Ascending aorta (tissue), 2 donors: Measurements from ENCODE around the gene ULBP1. TPM values are rescaled to one million over a fixed set of nuclear protein-coding genes. Genes with fewer than 3 reads are reported as not detected.
"Not testable (repeated sequence)": the region's sequence is repeated elsewhere in the genome, so short reads cannot be mapped to it uniquely, and the experiment has no call there.

ENCODE experiments used
- DNase-seq, 2 donors: peaks; one replicate each; pipeline ENCODE4 v3.0.0-alpha.2; 2019; ENCODE audit warnings: low spot score in 2 of 2
- H3K27ac ChIP-seq, 2 donors: fragments of 200-600 bp; sonication (generic); one replicate each; pipeline ENCODE4 v1.5.1; 2016 to 2017; ENCODE audit warnings: mild to moderate bottlenecking in 1 of 2
- H3K27me3 ChIP-seq: fragments of 200-600 bp; sonication (generic); one replicate; pipeline ENCODE4 v1.5.1; 2017
- H3K36me3 ChIP-seq, 2 donors: fragments of 200-600 bp; sonication (generic); one replicate each; pipeline ENCODE4 v1.5.1; 2016
- H3K4me1 ChIP-seq, 2 donors: fragments of 200-600 bp; sonication (generic); one replicate each; pipeline ENCODE4 v1.5.1; 2016 to 2017; ENCODE audit warnings: mild to moderate bottlenecking in 1 of 2
- H3K4me3 ChIP-seq, 2 donors: fragments of 200-600 bp; sonication (generic); one replicate each; pipeline ENCODE4 v1.5.1; 2016 to 2017; ENCODE audit warnings: mild to moderate bottlenecking in 1 of 2
- H3K9me3 ChIP-seq, 2 donors: fragments of 200-600 bp; sonication (generic); one replicate each; pipeline ENCODE4 v1.5.1; 2016
- intact Hi-C: fragments of 100-400 bp; cut with DNase I; formaldehyde crosslinking; loops from one replicate; pipeline ENCODE4 v1.15.1; 2023
- total RNA-seq: library from RNA; depleted of rRNA; stranded (reverse); fragments of >200 nt; gene quantifications from one replicate; pipeline ENCODE4 v1.1.0, GENCODE V29; 2016
- TF ChIP-seq, protein P1 (sequence below), 3 experiments: fragments of 200-600 bp in 2 of 3; fragments of 450-650 bp in 1 of 3; sonication (generic) in 2 of 3; IDR thresholded peaks; one replicate each; pipeline ENCODE4 v1.5.1; 2016 to 2019; ENCODE audit warnings: antibody characterized with exemption in 3 of 3, mild to moderate bottlenecking in 1 of 3, moderate library complexity in 1 of 3

The ULBP1 gene
- total RNA-seq, 1 donor from 2014 or later = 3.8 TPM

DNA sequence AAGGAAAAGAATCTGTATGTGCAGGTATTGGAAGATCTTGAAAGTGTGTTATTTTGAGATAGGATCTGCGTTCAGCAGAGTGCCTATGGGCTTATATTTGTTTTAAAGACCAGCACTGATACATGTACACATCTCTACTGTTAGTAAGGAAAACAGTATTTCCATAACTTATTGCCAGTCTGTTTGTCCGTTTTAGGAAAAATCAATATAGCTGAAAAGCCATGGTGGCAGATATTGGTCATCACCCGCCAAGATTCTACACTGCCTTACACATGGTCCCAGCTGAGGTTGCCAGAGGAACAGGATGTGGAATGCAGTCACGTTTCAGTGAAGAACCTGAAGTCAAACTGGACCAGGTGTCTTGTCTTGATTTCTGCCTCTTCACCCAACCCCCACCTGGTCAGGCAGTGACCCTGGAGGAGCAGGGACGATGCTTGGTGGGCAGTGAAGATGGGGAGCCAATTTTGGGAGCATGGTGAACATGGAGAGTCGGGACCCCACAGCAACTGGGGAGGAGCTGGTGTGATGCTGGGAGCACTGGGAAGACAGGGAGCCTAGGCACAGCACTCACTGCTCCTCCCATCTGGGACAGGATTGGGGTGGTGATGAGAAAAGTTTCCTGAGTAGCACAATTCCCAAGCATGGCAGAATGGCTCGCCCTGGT is 8.0 kb upstream of the ULBP1 start:
- H3K36me3 ChIP-seq, H3K9me3 ChIP-seq, H3K4me1 ChIP-seq, intact Hi-C loops, DNase-seq, H3K27ac ChIP-seq, H3K27me3 ChIP-seq, H3K4me3 ChIP-seq: not testable (repeated sequence)

DNA sequence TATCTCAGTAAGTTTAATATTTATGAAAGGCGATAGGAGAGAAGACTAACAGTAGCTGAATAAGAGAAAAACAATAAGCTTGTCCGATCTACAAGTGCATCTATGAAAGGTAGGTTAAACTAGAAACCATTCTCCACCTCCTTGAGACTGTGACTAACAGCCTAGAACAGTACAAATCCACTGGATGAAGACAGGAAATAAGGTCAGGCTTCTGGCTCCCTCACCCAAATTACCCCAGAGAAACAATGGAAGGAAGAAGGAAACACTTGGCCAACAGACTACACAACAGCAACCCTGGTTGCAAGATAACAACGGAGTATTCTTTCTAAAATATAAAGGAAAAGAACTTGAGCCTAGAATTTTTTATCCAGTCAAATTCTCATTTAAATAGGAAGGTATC is 5.6 kb upstream of the ULBP1 start:
- intact Hi-C loops, DNase-seq, H3K27ac ChIP-seq, H3K4me1 ChIP-seq, H3K4me3 ChIP-seq, H3K36me3 ChIP-seq, H3K27me3 ChIP-seq, H3K9me3 ChIP-seq: not testable (repeated sequence)

DNA sequence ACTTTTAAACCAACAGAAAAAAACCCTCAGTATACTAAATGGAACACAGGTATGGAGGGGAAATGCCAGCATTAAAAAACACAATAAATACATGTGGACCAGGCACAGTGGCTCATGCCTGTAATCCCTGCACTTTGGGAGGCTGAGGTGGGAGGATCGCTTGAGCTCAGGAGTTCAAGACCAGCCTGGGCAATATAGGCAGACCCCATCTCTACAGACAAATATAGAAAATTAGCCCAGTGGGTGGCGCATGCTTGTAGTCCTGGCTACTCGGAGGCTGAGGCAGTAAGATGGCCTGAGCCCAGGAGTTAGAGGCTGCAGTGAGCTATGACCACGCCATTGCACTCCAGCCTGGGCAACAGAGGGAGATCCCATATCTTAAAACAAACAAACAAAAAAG is 3.9 kb upstream of the ULBP1 start:
- H3K4me1 ChIP-seq = peaks cover 0 to 10% of the 10 kb centered on the region in 2 donors
- H3K27ac ChIP-seq, H3K9me3 ChIP-seq, H3K36me3 ChIP-seq, H3K4me3 ChIP-seq, H3K27me3 ChIP-seq, DNase-seq, intact Hi-C loops: not testable (repeated sequence)

DNA sequence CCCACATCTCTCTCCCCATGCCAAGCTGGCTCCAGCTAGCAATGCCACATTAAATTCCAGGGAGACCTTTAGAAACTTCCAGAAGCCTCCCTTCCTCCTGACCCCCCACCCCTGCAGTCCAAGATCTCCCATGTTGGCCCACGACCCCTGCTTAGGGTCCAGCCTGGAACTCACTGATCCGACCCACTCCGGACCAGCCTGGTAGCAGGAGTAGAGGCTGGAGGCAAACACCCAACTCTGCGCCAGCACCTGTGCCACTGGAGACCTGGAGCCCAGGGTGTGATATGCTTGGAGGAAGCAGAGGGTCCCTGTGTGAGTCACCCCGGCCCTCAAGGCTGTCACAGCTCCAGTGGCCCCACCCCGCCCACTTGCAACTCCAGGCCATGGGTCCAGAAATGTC is 3.3 kb upstream of the ULBP1 start:
- H3K27ac ChIP-seq = no peak overlapping the region
- H3K9me3 ChIP-seq = no peaks in the 10 kb centered on the region
- intact Hi-C loops = no loop called here
- H3K4me1 ChIP-seq = peaks cover 0 to 15% of the 10 kb centered on the region in 2 donors
- no peak overlapping the region for H3K4me3 ChIP-seq
- TF ChIP-seq, protein P1, sequence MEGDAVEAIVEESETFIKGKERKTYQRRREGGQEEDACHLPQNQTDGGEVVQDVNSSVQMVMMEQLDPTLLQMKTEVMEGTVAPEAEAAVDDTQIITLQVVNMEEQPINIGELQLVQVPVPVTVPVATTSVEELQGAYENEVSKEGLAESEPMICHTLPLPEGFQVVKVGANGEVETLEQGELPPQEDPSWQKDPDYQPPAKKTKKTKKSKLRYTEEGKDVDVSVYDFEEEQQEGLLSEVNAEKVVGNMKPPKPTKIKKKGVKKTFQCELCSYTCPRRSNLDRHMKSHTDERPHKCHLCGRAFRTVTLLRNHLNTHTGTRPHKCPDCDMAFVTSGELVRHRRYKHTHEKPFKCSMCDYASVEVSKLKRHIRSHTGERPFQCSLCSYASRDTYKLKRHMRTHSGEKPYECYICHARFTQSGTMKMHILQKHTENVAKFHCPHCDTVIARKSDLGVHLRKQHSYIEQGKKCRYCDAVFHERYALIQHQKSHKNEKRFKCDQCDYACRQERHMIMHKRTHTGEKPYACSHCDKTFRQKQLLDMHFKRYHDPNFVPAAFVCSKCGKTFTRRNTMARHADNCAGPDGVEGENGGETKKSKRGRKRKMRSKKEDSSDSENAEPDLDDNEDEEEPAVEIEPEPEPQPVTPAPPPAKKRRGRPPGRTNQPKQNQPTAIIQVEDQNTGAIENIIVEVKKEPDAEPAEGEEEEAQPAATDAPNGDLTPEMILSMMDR (IDR thresholded peaks at IDR 0.05) = no peak
- no peaks in the 10 kb centered on the region for H3K36me3 ChIP-seq
- no peak for DNase-seq
- peaks cover 9% of the 10 kb centered on the region for H3K27me3 ChIP-seq

DNA sequence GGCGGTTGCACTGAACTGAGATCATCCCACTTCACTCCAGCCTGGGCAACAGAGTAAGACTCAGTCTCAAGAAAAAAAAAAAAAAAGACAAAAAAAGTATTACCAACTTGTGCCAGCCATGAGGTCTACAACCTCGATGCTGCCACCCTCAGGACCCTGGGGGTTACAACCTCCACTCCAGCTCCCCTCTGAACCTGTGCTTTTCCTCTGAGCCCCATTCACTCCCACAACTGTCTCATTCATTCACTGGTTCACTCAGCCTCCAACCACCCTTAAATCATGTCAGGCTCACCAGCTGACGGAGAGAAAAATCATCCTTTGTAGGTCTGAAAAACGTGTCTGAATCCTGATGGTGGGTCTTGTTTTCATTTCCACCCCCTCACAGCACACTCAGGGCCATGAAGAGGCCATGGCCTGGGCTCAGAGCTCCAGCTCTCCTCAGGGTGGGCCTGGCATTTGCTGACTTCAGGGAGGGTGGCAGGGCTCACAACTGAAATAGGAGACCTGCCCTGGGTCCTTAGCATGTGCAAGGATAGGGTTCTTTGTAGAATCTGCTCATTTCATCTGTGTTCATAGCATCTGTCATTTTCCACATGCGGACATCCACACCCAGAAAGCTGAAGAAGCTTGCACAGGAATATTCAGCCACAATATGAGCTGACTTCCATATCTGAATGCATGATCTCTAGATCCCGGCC is 1.9 kb upstream of the ULBP1 start:
- Histone ChIP-seq H3K4me3 (no peak overlapping the region), H3K27ac (no peak overlapping the region), H3K9me3 (no peaks in the 10 kb centered on the region), H3K27me3 (peaks cover under 1% of the 10 kb centered on the region), H3K4me1 (peaks cover 0 to 15% of the 10 kb centered on the region in 2 donors), H3K36me3 (no peaks in the 10 kb centered on the region)
- TF ChIP-seq, protein P1 (IDR thresholded peaks at IDR 0.05) = peak in 1 of 3 experiments; percentile 7
- DNase-seq = no peak
- intact Hi-C loops = no loop called here

DNA sequence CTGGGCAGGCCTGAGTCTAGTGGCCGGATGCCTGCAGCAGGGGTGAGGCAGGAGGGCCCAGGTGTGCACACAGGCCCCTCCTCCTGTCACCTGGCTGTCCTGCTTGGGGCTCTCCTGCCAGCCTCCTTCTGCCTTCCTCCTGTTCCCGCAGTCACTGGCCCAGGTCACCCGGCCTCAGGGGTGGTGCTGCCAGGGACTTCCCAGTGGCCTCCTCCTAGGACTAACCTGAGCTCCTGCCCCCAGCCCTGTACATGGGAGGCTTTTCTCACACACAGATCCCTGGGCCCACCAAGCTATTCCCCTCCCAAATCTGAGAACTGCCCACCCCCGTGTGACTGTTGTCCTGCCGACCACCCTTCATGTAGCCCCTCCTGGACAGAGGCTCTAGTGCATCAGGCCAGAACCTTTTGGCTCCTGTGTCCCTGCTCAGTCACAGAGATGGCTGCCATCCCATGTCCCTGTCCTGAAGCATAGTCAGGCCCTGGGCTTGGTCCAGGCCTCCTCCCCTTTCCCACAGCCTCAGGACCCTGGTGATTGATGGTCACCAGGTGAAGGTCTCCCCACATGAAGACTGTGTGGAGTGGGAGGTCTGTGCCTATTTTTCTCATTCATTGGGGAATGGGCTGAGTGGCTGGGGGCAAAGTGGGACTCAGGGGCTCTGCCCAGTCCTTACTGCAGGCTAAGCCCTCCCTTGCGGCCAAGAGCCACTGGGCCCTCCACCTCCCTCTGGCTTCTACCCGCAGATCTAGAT is 1.1 kb upstream of the ULBP1 start:
- H3K36me3 ChIP-seq = no peaks in the 10 kb centered on the region
- TF ChIP-seq, protein P1 (IDR thresholded peaks at IDR 0.05) = no peak
- H3K27me3 ChIP-seq = no peaks in the 10 kb centered on the region
- H3K27ac ChIP-seq = no peak overlapping the region
- DNase-seq = no peak
- peaks cover 0 to 15% of the 10 kb centered on the region in 2 donors for H3K4me1 ChIP-seq
- H3K9me3 ChIP-seq = no peaks in the 10 kb centered on the region
- intact Hi-C loops = no loop called here
- H3K4me3 ChIP-seq = peak overlapping the region; percentile 51 to 57

DNA sequence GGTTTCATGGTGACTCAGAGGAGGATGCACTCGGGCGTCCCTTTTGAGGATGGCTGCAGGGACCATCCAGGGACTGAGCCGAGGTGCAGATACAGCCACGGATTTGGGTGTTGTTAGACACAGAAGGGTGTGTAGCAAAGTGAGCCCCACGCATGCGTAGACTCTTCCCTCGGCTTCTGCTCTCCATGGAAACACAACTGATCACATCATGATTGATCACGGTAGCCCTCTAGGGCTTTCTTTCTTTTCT is 606 bp upstream of the ULBP1 start:
- no peaks in the 10 kb centered on the region for H3K27me3 ChIP-seq
- no peak overlapping the region for H3K27ac ChIP-seq
- no peaks in the 10 kb centered on the region for H3K36me3 ChIP-seq
- intact Hi-C loops = no loop called here
- DNase-seq = no peak
- TF ChIP-seq, protein P1 (IDR thresholded peaks at IDR 0.05) = no peak
- H3K4me3 ChIP-seq = peak overlapping the region; percentile 51 to 57
- no peaks in the 10 kb centered on the region for H3K9me3 ChIP-seq
- H3K4me1 ChIP-seq = peaks cover 0 to 15% of the 10 kb centered on the region in 2 donors
